HL-60 (cell line): ENCODE data around the gene JARID2.
A peak's percentile ranks its signal among the peaks of the same experiment; 100 is the strongest.

Experiments
- DNase-seq, 2 experiments: peaks; one replicate each; pipeline ENCODE4 v3.0.0-alpha.2; 2010 to 2020; ENCODE audit warnings: low read depth in 1 of 2, low spot score in 1 of 2
- H3K27ac ChIP-seq: fragments of 250-450 bp; sonication (Bioruptor Pico); replicated peaks from 2 replicates; pipeline ENCODE4 v1.5.1; 2020; ENCODE audit warnings: mild to moderate bottlenecking, moderate library complexity
- H3K27me3 ChIP-seq: fragments of 250-450 bp; sonication (Bioruptor Pico); 2 replicates; pipeline ENCODE4 v1.5.1; 2021; ENCODE audit warnings: mild to moderate bottlenecking, moderate library complexity; ENCODE audit not compliant: insufficient read depth, poor library complexity, severe bottlenecking
- H3K4me3 ChIP-seq: replicated peaks from 2 replicates; pipeline ENCODE4 v1.5.1; 2011; ENCODE audit warnings: mild to moderate bottlenecking, control low read depth, low read length; ENCODE audit not compliant: insufficient read depth
- CTCF ChIP-seq: IDR thresholded peaks from one replicate; pipeline ENCODE4 v1.5.1; 2011; ENCODE audit warnings: low read length, control low read depth, inconsistent platforms; ENCODE audit not compliant: insufficient read depth
- GABPA ChIP-seq: IDR thresholded peaks from 2 replicates; pipeline ENCODE4 v1.6.1; 2012; ENCODE audit warnings: low read depth
- POLR2AphosphoS5 ChIP-seq: IDR thresholded peaks from 2 replicates; pipeline ENCODE4 v1.6.1; 2012; ENCODE audit warnings: low read depth
- REST ChIP-seq: IDR thresholded peaks from 2 replicates; pipeline ENCODE4 v1.6.1; 2012; ENCODE audit warnings: low read depth; ENCODE audit not compliant: insufficient replicate concordance
- SPI1 ChIP-seq: IDR thresholded peaks from 2 replicates; pipeline ENCODE4 v1.6.1; 2012; ENCODE audit warnings: low read depth, mild to moderate bottlenecking, borderline replicate concordance

Gene JARID2

DNA sequence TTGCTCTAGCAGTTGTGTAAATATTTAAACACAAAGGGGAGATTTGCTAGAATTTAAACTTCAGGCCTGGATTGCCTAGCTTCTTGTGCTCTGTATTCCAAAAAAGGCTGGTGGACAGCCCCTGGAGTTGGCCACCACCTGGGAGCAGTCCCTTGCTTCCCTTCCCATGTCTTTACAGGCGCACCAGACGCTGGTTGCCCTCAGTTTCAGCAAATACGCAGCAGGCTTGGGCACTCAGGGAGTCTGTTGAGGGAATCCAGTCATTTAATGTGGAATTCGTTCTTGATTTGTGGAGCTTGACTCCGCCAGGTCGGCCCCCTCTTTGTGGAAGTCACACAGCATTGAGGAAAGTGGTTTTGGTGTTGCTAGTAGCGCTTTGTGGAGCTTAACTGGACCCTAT, 260.2 kb downstream of the JARID2 start:
- TF ChIP-seq CTCF (no peak), GABPA (no peak), POLR2AphosphoS5 (no peak), SPI1 (no peak), REST (no peak)
- DNase-seq, result no peak
- no peaks in the 10 kb centered on the region for H3K27me3 ChIP-seq
- no peak overlapping the region for H3K4me3 ChIP-seq
- no peak overlapping the region for H3K27ac ChIP-seq

DNA sequence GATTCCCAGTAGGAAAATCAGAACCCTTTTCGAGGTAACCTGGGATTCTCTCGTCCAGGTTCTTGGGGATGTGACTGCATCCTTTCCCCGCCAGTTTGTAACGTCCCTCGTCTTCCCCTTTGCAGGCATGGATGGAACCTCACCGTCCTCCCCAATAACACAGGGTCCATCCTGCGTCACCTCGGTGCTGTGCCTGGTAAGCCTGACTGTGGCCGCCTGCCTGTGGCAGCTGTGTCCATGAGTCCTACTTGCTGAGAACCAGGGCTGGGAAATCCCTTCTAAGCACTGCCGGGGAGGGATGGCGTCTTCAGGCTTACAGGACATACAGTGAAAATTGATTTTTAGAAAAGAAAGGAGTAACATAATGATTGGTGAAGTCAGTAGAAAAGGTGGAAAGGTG, 261.4 kb downstream of the JARID2 start:
- Histone ChIP-seq H3K27ac (no peak overlapping the region), H3K27me3 (no peaks in the 10 kb centered on the region), H3K4me3 (no peak overlapping the region)
- no peak for TF ChIP-seq SPI1
- TF ChIP-seq REST, result no peak
- no peak for TF ChIP-seq GABPA
- no peak for TF ChIP-seq POLR2AphosphoS5
- TF ChIP-seq CTCF, result no peak
- no peak for DNase-seq

DNA sequence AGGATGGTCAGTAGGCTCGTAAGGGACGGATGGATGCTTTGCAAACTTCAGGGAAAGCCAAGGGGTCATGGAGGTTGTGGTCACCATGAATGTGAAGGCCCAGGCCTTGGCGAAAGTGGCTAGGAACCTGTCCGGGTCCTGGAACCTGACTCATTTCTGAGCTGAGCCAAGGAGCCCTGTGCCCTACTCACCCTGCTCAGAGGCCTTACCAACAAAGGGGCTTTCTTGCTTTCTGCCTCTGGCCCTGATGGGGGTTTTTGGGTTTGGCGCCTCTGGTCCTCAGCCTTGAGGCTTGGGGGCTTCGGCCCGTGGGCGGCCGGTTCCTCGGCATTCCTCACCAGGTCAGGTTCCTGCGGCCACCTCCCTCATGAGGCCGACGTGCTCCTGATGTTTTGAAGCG, 261.9 kb downstream of the JARID2 start:
- H3K27me3 ChIP-seq, result no peaks in the 10 kb centered on the region
- no peak overlapping the region for H3K27ac ChIP-seq
- DNase-seq, result no peak
- TF ChIP-seq CTCF (no peak), POLR2AphosphoS5 (no peak)
- no peak overlapping the region for H3K4me3 ChIP-seq

GRCh38 chr6:15508441-15508871, 262.6 kb downstream of the JARID2 start:
- Histone ChIP-seq H3K4me3 (no peak overlapping the region), H3K27me3 (no peaks in the 10 kb centered on the region)

More at GRCh38 chr6:15508441-15508871, 262.6 kb downstream of the JARID2 start:
- peak; percentile 14 to 35 for DNase-seq
- TF ChIP-seq POLR2AphosphoS5, result no peak
- TF ChIP-seq SPI1, result no peak
- TF ChIP-seq REST, result no peak
- TF ChIP-seq GABPA, result no peak
- no peak for TF ChIP-seq CTCF
- peak overlapping the region; percentile 39; the same call in 1 of the 2 replicates for H3K27ac ChIP-seq
